ENCODE data around the gene MAP3K3. TPM values are rescaled to one million over a fixed set of nuclear protein-coding genes. Genes with fewer than 3 reads are reported as not detected.

The MAP3K3 gene
- total RNA-seq, 1 donor from 2014 or later, result 12.8 TPM

GRCh38 chr17:63621229-63621683, 961 bp upstream of the MAP3K3 start:
- no peak for DNase-seq (ENCODE audit: low read depth)
- no peak for TF ChIP-seq CTCF (conservative IDR thresholded peaks at IDR 0.05; ENCODE audit: low read depth, low read length)
- H3K4me3 ChIP-seq (ENCODE audit: low read depth, low read length), result peak overlapping the region; percentile 87

- DNase-seq (ENCODE audit: low read depth), result no peak
- TF ChIP-seq CTCF (conservative IDR thresholded peaks at IDR 0.05; ENCODE audit: low read depth, low read length), result no peak
- peak overlapping the region; percentile 87 for H3K4me3 ChIP-seq (ENCODE audit: low read depth, low read length)
These were observed 565 bp downstream of the MAP3K3 start for GRCh38 chr17:63622574-63623390.

- no peak for DNase-seq (ENCODE audit: low read depth)
- peak overlapping the region; percentile 87 for H3K4me3 ChIP-seq (ENCODE audit: low read depth, low read length)
- no peak for TF ChIP-seq CTCF (conservative IDR thresholded peaks at IDR 0.05; ENCODE audit: low read depth, low read length)
These were observed 1.7 kb downstream of the MAP3K3 start for GRCh38 chr17:63623786-63624530.

- no peak for DNase-seq (ENCODE audit: low read depth)
- TF ChIP-seq CTCF (conservative IDR thresholded peaks at IDR 0.05; ENCODE audit: low read depth, low read length), result no peak
- H3K4me3 ChIP-seq (ENCODE audit: low read depth, low read length), result no peak overlapping the region
These were observed 2.3 kb downstream of the MAP3K3 start for GRCh38 chr17:63624531-63624880.

- no peak for DNase-seq (ENCODE audit: low read depth)
- TF ChIP-seq CTCF (conservative IDR thresholded peaks at IDR 0.05; ENCODE audit: low read depth, low read length), result no peak
- no peak overlapping the region for H3K4me3 ChIP-seq (ENCODE audit: low read depth, low read length)
These were observed 4.4 kb downstream of the MAP3K3 start for GRCh38 chr17:63626551-63627180.

GRCh38 chr17:63629627-63630026, 7.4 kb downstream of the MAP3K3 start:
- TF ChIP-seq CTCF (conservative IDR thresholded peaks at IDR 0.05; ENCODE audit: low read depth, low read length), result no peak
- H3K4me3 ChIP-seq (ENCODE audit: low read depth, low read length), result no peak overlapping the region
- no peak for DNase-seq (ENCODE audit: low read depth)
